ENCODE measurements around the gene NYAP1. TPM values are rescaled to one million over a fixed set of nuclear protein-coding genes. Genes with fewer than 3 reads are reported as not detected.
A peak's percentile ranks its signal among the peaks of the same experiment; 100 is the strongest.

The NYAP1 gene
- total RNA-seq, 2 donors from 2014 or later: 7.9 to 9.3 TPM

GRCh38 chr7:100456562-100456961, 27.2 kb upstream of the NYAP1 start:
- Histone ChIP-seq H3K36me3 (ENCODE audit: control insufficient read depth, insufficient read depth, low read length) (no peaks in the 10 kb centered on the region), H3K27ac (ENCODE audit: low read depth, low read length) (no peak overlapping the region), H3K4me3 (ENCODE audit: low read length) (no peak overlapping the region), H3K27me3 (ENCODE audit: control insufficient read depth, insufficient read depth, low read length, poor library complexity, severe bottlenecking) (no peaks in the 10 kb centered on the region), H3K4me1 (ENCODE audit: control insufficient read depth, insufficient read depth, low read length) (no peaks in the 10 kb centered on the region), H3K9me3 (ENCODE audit: control insufficient read depth, low read length) (no peaks in the 10 kb centered on the region), H3K9ac (ENCODE audit: extremely low read depth, low read length, poor library complexity, severe bottlenecking) (no peak overlapping the region)
- Mint-ChIP-seq H3K27me3 (ENCODE audit: insufficient read depth) (no peaks in the 10 kb centered on the region), H3K27ac (no peak overlapping the region), H3K36me3 (ENCODE audit: low read depth) (no peaks in the 10 kb centered on the region), H3K4me1 (peaks cover 5% of the 10 kb centered on the region), H3K4me3 (no peak overlapping the region), H3K9me3 (no peaks in the 10 kb centered on the region)
- WGBS, 2 experiments (ENCODE audit: insufficient coverage in 1 of 2, insufficient read length in 1 of 2): 91 to 94% methylated on average over 11 to 14 of the region's 14 CpGs
- TF ChIP-seq CTCF (conservative IDR thresholded peaks at IDR 0.05): peak; percentile 49
- DNase-seq: peak; percentile 67

- 90 to 94% methylated on average over 2 to 6 of the region's 6 CpGs for WGBS, 2 experiments (ENCODE audit: insufficient coverage in 1 of 2, insufficient read length in 1 of 2)
- Mint-ChIP-seq H3K36me3 (ENCODE audit: low read depth) (peaks cover 1% of the 10 kb centered on the region), H3K27me3 (ENCODE audit: insufficient read depth) (no peaks in the 10 kb centered on the region), H3K4me1 (peaks cover 5% of the 10 kb centered on the region), H3K9me3 (no peaks in the 10 kb centered on the region), H3K27ac (no peak overlapping the region), H3K4me3 (no peak overlapping the region)
- no peaks in the 10 kb centered on the region for H3K27me3 ChIP-seq (ENCODE audit: control insufficient read depth, insufficient read depth, low read length, poor library complexity, severe bottlenecking)
- DNase-seq: no peak
- no peak overlapping the region for H3K4me3 ChIP-seq (ENCODE audit: low read length)
- H3K36me3 ChIP-seq (ENCODE audit: control insufficient read depth, insufficient read depth, low read length): no peaks in the 10 kb centered on the region
- no peaks in the 10 kb centered on the region for H3K4me1 ChIP-seq (ENCODE audit: control insufficient read depth, insufficient read depth, low read length)
- no peak overlapping the region for H3K9ac ChIP-seq (ENCODE audit: extremely low read depth, low read length, poor library complexity, severe bottlenecking)
- no peak for TF ChIP-seq CTCF (conservative IDR thresholded peaks at IDR 0.05)
- no peaks in the 10 kb centered on the region for H3K9me3 ChIP-seq (ENCODE audit: control insufficient read depth, low read length)
- H3K27ac ChIP-seq (ENCODE audit: low read depth, low read length): no peak overlapping the region
Measured at GRCh38 chr7:100457033-100457432, 26.7 kb upstream of the NYAP1 start.

- peaks cover 5% of the 10 kb centered on the region for H3K36me3 ChIP-seq (ENCODE audit: control insufficient read depth, insufficient read depth, low read length)
- Mint-ChIP-seq H3K4me3 (no peak within 1 kb of the TSS), H3K27me3 (ENCODE audit: insufficient read depth) (no peaks in the 10 kb centered on the region), H3K27ac (peak within 1 kb of the TSS; percentile 17), H3K9me3 (no peaks in the 10 kb centered on the region), H3K36me3 (ENCODE audit: low read depth) (peaks cover 3% of the 10 kb centered on the region), H3K4me1 (no peaks in the 10 kb centered on the region)
- TF ChIP-seq CTCF (conservative IDR thresholded peaks at IDR 0.05): no peak
- no peak within 1 kb of the TSS for H3K27ac ChIP-seq (ENCODE audit: low read depth, low read length)
- WGBS, 2 experiments (ENCODE audit: insufficient coverage in 1 of 2, insufficient read length in 1 of 2): 89% methylated on average over 5 to 6 of the region's 7 CpGs
- no peaks in the 10 kb centered on the region for H3K27me3 ChIP-seq (ENCODE audit: control insufficient read depth, insufficient read depth, low read length, poor library complexity, severe bottlenecking)
- H3K9ac ChIP-seq (ENCODE audit: extremely low read depth, low read length, poor library complexity, severe bottlenecking): no peak within 1 kb of the TSS
- H3K4me1 ChIP-seq (ENCODE audit: control insufficient read depth, insufficient read depth, low read length): no peaks in the 10 kb centered on the region
- DNase-seq: no peak
- H3K4me3 ChIP-seq (ENCODE audit: low read length): no peak within 1 kb of the TSS
- no peaks in the 10 kb centered on the region for H3K9me3 ChIP-seq (ENCODE audit: control insufficient read depth, low read length)
Measured at GRCh38 chr7:100464210-100464660, 19.5 kb upstream of the NYAP1 start, which contains the start of gene SPACDR. TSS of gene SPACDR (minus strand) at chr7:100464260. CDS start at chr7:100464025, 235 bp downstream.
